Activated T-cell treated with anti-CD3 and anti-CD28 coated beads, Interleukin-2, amount 50 U/mL, for 1 hour (primary cell): ENCODE results near the gene PTCH1.

Source experiments
- DNase-seq: peaks from one replicate; pipeline ENCODE4 v3.0.0-alpha.2; 2020

PTCH1 gene

DNA sequence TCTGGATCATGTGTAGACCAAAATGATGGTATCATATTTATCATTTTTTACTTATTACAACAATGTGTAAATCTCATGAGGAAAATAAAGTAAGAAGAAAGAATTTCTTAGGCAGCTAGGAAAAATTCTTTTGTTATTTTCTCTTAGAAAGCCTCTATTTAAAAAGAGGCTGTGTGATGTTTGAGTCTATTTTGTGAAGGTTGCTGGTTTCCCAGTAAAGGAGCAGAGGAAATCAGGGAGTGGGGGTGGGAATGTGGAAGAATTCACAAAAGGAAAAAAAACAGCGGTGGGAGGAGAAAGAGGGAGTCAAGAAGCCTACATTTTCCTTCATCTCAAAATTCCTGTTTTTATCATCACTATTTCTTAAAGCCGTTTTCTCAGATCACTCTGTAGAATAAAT, 20.1 kb downstream of the PTCH1 start:
- no peak for DNase-seq

DNA sequence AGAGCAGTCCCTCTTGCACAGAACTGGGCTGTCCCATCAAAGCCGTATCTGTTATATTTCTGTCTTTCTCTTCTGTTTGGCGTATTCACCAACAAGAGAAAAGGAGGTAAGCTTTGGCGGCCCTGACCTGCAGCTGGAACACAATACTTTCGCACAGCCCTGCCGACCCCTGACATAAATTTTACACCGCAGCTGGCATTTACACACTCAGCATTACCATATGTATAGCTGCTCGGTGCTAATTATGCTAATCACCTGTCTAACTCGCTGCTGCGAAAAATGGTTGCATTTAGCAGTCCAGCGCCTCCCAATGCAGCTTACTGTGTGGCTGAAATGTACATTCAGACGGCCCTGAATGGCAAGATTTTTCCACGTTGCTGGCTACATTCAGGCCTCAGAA, 20.8 kb downstream of the PTCH1 start:
- DNase-seq = no peak

DNA sequence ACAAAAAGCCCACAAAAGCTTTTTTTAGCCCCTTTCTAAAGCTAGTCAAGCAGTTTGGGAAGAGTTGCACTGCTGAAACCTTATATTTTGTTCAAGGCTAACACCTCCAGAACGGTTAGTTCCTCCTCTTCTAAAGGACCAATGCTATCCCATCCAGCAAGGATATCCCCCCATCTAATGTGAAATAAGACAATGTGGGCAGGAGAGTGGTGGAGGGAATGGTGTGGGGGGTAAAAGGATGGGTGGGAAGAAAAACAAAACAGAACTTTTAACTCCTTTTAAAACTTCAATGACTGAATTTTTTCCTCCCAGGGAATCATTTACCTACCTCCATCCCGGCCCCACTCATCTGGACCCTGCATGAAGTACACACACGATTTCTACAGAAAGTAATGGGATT, 21.2 kb downstream of the PTCH1 start:
- no peak for DNase-seq

DNA sequence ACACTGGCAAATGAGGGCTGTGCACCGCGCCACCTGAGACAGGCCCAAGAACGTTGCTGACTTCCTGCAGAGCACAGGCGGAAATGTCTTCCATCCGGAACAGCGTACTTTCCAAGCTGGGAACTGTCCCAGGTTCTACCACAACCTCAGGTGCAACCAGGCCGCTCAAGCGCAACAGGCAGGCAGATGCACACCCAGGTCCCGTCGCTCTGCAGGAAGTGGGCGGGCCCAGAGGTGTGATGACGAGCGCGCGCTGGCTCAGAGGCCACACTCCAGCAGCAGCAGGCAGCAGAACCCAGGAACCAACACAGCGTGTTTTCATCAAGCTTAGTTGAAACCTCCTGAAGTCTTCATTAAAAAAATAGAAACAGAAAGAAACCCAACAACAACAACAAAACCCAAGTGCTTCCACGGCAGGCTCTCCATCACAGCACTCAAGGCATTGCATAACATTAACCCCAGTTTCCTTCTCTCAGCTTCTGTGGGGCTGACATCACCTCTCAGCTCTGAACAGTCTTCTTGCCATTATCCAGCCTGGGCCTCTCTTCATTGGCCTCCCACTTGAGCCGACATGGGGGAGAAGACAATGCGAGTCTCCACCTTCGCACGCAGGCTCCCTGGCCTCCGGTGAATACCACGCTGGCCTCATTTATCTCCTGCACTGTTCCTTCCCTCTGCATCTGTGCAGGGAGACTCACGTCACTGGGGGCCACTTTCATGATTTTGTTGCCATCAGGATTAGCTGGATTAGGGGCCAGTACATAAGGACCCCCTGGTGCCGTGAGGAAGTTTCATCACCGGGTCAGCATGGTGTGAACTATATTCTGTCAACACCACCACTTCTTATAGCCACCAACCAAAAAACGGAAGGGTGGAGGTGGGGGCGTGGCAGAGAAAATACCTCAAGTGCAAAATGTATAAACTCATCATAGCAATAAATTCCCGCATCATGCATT, 22.1 kb downstream of the PTCH1 start:
- DNase-seq = peak; percentile 86

DNA sequence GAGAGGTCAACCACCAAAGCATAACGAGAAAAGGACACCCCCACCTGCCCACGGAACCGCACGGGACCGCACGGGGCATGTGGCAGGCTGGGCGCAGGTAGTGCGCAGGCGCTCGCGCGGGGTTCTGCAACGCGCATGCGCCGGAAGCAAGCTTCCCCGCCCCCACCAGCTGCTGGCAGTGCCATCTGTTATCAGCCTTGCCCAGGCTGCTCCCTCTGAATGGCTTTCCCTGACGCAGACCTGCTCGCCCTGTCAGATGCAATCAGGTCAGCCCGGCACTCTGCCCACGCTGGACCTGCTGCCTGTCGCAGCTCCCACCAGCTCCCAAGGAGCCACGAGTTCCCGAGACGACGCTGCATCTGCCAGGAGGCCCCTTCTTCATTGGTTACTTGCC, 22.8 kb downstream of the PTCH1 start:
- peak; percentile 63 for DNase-seq

DNA sequence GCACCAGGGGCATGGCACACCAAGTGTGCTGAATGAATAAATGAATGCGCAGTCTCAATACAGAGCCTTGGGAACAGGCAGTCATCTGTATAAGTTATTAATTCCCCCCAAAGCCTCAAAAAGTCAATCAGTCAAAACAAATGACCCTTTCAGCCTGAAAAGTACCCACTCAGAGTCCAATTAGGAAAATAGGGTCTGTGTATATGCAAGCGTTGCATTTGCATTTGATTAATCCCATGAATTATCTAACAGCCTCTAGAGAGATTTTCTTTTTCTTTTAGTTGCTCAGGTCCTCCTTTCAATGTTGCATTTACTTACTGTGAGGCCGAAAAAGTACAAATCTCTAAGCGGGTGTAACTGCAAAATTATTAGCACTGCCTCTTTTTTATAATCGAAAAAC, 23.4 kb downstream of the PTCH1 start:
- no peak for DNase-seq

DNA sequence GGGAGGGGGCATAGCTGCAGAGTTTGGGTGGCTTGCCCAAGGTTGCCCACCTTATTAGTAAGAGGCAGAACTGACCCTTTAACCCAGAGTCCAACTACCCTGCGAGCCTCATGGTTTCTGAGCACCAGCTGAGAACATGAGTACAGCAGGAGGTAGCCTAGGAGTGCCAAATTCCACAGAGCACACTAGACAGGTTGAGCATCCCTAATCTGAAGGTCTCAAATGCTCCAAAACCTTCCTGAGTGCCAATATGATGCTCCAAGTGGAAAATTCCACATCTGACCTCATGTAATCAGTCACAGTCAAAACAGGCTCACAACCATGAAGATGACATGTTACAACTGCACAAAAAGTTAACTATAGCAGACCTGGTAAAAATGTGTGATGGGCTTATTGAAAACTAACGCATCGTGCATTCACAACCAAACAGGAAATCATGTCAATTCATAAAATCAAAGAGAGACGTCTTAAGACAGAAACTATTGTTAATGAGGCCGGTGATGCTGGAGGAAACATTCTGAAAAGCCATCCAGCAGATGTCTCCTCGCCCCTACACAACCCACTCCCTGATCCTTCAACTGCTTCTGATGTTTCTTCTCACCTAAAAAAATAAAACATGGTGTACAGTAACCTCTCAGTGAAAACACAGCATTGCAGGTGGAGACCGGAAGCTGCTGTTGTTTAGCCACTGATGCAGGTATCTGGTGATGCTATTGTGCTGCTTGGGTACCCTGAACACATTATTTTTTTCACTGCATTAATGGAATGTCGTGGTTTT, 25.0 kb downstream of the PTCH1 start:
- no peak for DNase-seq

DNA sequence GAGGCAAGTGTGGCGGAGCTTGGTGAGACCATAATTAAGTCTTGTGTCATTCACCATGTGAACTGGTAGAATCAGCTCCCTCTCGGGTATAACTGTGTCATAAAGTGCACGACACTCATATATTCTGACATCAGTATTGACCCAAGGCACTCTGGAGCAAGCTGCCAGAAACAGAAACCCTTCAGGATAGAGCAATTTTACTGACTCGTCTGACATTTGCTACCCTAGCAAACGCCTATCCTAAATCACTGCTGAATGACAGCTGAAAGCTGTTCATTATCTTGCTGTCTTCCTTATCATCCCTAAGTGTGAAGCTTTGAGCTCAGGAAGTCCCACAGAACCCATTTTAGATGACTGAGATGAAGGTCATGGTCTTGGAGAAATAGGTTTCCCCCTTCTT, 27.8 kb downstream of the PTCH1 start:
- DNase-seq = no peak

DNA sequence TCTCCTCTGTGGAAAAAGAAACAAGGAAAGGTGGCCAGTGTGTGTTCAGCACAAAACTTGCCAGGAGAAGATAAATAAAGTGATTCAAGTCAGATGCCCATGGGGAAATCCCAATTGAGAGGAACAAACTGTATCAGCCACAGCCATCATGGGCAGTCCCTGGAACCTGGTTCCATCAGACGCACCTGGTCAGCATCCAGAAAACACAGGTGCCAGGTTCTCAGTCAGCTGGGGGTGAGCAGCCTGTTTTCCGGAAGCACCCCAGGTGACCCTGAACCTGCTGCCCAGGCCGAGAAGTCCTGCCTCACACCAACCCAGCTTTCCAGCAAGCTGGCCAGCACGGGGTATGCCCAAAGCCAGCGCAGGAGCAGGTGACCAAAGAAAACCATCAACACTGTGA, 30.5 kb downstream of the PTCH1 start:
- no peak for DNase-seq

DNA sequence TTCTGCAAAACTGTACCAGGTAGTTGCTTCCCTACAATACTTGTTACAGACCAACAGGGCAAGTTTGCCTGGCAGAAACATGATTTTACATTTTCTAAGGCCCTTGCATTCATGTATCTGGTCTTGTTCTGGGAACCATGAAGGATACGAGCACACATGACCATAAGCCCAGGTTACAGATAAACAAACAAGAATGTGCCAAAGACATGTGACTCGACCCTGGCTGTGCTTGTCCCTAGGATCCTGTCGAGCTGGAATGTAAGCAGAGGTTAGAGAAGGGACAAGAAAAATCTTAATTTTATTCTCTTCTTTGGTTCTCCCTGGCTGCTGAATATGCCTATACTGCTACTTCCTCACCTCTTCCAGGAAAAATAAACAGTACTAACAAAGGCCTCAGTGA, 32.5 kb downstream of the PTCH1 start:
- DNase-seq = no peak

DNA sequence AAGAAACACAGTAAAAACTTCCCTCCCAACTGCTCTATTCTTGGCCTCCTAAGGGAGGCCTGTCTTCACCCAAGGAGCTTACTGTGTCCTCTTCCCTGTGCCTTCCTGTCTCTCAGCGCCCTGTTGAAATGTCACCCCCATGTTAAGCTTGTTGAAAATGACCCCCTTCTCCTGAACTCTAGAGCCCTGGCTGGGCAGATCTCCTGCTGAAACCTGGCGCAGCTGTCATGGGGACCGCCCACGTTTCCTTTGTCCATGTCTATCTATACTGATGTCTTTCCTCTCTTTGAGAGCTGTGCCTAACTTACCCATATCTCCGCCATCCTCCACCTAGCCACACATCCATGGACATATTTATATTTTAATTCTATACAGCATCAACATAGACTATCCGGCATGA, 33.3 kb downstream of the PTCH1 start:
- no peak for DNase-seq

DNA sequence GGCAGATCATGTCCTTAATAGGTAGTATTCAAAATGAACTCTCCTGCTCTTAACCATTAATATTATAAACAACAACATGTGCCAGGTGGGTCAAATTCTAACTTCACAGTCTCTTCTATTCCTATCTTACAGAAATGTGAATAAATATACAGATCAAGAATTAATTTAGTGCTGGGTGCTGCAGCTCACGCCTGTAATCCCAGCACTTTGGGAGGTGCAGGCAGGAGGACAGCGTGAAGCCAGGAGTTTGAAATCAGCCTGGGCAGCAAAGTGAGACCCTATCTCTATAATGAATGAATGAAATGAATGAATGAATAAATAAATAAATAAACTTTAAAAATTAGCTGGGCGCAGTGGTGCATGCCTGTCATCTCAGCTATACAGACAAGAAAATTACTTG, 34.1 kb downstream of the PTCH1 start:
- DNase-seq = no peak

DNA sequence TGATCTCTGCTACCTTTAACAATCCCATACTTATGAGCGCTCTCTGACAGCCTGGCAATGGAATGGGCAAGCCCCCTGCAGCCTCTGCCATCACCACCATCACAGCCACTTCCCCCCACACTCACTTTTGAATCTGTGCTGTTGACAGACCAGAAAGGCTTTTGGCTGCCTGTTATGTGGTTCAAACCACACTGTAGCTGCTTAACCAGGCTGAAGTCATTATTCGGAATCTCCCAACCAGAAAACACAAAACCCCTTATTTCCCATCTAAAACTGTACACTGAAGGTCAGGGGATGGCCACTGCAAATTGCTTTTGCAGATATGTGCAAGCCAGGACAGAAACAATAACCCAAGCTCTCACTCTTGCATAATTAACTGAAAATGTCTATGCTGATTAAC, 35.8 kb downstream of the PTCH1 start:
- no peak for DNase-seq

DNA sequence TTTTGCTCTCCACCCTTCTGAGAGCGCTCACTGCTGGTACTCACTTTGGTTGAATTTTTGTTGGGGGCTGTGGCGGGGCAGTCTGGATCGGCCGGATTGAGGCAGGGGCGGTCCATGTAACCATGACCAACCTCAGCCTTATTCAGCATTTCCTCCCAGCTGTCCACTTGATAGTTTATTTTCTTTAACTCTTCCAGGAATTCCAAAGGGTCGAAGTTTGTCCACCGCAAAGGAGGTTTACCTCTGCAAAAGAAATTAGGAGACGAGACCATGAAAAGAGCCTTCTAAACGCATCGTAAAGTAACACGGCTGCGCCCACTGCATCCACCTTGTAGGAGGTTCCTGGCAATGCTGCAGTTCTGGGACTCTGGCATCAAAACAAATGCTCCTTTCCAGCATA, 36.4 kb downstream of the PTCH1 start:
- DNase-seq = no peak

DNA sequence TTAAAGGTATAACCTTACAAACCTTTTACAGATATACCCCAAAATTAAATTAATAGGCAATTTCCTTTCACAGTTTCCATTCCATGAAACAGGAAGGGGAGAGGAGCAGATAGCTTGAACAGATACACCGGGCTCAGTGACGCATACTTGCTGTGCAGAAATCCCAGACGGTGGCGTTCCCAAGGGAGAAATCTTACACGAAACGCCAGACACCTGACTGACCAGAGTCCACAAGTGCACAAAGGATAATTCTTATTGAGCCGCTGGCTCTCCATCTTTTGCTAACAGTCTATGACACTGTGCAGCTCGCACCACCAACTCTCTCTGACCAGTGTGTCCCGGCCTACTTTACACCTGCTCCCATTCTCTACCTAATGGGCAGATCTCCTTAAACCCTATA, 37.4 kb downstream of the PTCH1 start:
- no peak for DNase-seq

DNA sequence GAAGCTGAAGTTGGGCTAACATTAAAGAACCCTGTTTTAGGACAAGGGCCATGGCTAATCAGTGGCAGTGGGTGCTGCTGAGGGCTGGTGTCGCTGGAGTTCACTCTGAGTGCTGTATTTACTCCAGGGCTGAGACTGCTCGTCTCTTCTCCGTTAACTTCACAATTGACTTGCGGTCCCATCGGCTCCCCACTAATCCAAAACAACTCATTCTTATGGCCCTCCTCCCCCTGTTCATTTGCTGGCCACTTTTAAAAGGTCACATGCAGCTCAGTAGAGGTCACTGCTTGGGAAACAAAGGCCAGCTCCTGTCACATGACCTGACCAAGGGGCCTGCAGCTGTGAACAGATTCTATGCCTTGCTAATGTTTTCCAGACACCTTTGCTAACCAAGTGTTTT, 38.4 kb downstream of the PTCH1 start:
- no peak for DNase-seq

DNA sequence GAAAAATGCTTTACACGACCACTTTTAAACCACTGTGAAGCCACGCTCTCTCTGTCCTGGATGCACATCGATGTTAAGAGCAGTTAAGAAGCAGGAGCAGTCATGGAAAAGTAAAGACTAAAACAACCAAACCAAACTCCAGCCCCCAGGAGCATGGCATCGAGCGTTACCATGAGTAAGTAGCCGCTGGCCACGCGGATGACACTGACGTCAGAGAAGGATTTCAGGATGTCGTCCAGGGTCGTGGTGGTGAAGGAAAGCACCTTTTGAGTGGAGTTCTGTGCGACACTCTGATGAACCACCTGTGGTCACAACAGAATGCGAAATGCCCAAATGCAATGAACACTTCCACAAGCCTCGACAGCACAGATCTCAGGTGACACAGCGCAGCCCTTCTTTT, 38.9 kb downstream of the PTCH1 start:
- no peak for DNase-seq

DNA sequence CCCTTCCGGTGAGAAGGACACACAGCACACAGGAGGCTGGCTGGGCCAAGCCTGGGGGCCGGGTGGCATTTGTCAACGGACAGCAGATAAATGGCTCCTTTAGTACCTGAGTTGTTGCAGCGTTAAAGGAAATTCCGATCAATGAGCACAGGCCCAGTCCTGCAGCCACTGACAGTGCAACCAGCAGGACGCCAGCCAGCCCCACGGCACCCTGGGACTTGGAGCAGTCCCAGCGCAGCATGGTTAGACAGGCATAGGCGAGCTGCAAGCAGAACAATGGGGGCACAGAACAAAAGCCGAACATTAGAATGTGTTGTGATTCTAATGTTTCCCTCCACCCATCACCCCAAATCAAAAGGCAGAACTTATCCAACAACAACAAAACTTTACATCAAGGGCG, 39.3 kb downstream of the PTCH1 start:
- DNase-seq = no peak

DNA sequence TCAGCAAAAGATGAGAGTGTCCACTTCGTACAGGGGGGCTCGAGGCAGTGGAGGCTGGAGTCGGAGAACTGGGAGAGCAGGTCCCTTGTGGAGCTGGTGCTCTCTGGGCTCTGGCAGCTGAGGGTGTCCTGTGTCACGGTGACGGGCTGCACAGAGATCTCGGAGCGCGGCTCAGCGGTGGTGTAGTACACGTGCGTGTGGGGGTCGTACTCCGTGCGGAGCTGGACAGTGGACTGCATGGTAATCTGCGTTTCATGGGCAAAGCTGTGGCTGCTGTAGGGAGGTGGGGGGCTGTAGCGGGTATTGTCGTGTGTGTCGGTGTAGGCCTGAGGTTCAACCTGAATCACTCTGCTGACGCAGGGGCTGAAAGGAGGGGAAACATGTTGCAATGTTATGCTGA, 48.0 kb downstream of the PTCH1 start:
- DNase-seq = no peak

DNA sequence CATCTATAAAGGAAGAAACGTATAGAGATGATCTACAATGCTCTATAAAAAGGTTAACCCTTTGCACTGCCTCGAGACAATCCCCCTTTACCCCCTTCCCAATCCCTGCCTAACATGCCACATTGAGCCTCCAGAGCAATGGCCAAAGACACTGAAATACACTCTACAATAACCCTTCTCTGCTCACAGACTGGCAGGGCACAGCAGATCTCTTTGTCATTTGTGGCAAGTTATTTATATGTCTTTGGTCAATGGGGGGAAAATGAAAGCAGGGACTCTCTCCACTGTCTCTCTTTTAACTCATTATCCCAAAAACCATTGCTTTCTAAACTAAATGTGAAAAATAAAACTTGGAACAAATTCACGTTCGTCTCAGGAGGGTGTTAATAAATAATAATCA, 51.7 kb downstream of the PTCH1 start:
- DNase-seq = no peak

DNA sequence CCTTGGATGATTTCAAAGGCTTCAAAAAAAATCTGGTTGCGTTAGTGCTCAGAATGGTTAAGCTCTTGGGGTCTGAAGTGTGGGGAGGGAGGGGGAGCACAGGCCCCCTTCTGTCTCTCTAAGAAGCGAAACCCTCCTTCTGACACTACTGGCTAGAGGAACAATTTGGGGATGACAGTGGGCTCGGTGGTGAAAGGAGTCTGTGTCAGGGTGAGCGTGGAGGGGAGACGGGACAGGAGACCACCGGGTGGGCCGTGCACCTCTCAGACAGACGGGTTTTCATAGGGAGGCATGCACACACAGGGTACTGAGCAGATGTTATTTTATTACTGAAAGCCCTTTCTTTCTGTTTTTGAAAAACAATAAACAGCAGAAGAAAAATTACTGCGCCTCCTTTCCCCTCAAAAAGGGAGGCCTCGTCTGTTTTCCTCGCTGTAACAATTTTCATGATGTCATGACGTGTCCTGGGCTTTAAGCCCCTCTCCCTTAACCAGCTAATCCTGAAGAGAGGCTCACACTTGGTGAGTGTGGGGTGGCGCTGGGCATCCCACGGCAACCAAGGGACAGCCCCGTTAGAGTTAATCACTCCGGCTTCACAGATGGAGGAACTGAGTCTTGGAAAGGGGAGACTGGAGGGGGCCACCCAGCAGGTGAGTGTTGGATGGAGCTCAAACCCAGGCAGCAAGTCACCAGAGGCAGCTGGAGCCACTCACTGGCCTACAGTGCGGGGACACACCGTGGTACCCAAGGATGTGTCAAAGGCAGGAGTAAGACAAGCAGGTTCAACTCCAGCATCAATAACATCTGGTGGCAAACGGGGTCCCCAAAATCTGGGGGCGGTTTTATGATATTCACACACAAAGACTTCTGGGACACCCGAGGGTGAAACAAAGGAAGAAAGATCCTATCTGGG, 53.4 kb downstream of the PTCH1 start:
- DNase-seq = no peak

DNA sequence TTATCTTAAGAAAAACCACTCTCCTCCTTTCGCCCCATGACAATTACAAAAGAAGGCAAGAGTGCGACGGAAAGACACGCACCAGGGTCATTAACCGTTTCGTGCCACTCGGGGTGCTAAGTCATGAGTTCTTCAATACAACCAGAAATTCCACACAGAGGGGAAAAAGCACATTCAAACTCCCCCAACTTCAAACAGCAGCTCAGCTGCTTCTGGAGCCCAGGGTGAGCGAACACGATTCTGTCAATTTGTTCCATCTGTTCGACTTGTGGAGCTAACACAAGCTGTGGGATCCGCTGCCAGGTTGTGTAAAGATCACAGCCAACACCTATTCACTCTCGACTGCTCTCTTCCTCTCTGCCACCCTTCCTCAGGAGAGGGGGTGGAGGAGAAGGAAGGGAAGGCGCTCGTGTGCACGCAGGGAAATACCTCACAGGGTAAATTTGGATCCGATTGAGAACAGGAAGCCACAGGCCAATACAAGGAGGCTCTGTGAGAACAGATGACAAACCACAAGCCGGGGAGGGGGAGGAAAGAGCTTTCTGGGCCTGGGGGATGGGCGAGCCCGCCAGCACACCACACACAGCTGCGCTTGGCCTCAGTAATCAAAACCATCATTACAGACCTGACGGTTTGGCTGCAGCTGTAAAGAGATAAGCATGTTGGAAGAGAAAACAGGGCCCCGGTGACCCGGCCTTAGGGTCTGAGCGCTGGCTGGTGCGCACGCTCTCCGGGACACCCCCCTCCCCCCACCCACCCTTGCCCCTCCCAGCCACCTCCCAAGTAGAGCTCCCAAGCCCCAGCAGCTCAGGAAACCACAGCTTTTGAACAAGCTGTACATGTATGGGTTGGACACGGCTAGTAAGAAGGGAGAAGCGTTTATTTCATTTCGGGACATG, 54.3 kb downstream of the PTCH1 start:
- peak; percentile 66 for DNase-seq
